H9 (cell line): Measurements from ENCODE around the gene STAMBPL1. TPM values are rescaled to one million over a fixed set of nuclear protein-coding genes. Genes with fewer than 3 reads are reported as not detected.

Experiments
- DNase-seq: peaks from one replicate; pipeline ENCODE4 v3.0.0-alpha.2; 2017
- H2AFZ ChIP-seq: one replicate; pipeline ENCODE4 v1.6.1; 2013; ENCODE audit warnings: mild to moderate bottlenecking, low read length, control low read depth, moderate library complexity
- H2AK5ac ChIP-seq: 2 replicates; pipeline ENCODE4 v1.6.1; 2013; ENCODE audit warnings: low read length, control low read depth, mixed read lengths; ENCODE audit not compliant: insufficient read length
- H2BK120ac ChIP-seq: one replicate; pipeline ENCODE4 v1.6.1; 2013; ENCODE audit warnings: low read depth, mild to moderate bottlenecking, low read length, control low read depth, inconsistent platforms; ENCODE audit not compliant: poor library complexity, severe bottlenecking
- H2BK12ac ChIP-seq: 2 replicates; pipeline ENCODE4 v1.6.1; 2013; ENCODE audit warnings: low read length, control low read depth, mixed read lengths, low read depth; ENCODE audit not compliant: insufficient read length
- H2BK15ac ChIP-seq: 2 replicates; pipeline ENCODE4 v1.6.1; 2013; ENCODE audit warnings: low read depth, low read length, control low read depth
- H2BK20ac ChIP-seq: one replicate; pipeline ENCODE4 v1.6.1; 2013; ENCODE audit warnings: low read depth, mild to moderate bottlenecking, low read length, control low read depth, inconsistent platforms; ENCODE audit not compliant: poor library complexity, severe bottlenecking
- H2BK5ac ChIP-seq: 2 replicates; pipeline ENCODE4 v1.6.1; 2013; ENCODE audit warnings: low read length, control low read depth, mixed read lengths; ENCODE audit not compliant: insufficient read length
- H3K14ac ChIP-seq: 2 replicates; pipeline ENCODE4 v1.6.1; 2013; ENCODE audit warnings: low read length, control low read depth; ENCODE audit not compliant: insufficient read depth
- H3K18ac ChIP-seq: 2 replicates; pipeline ENCODE4 v1.6.1; 2013; ENCODE audit warnings: low read depth, mild to moderate bottlenecking, mixed read lengths, low read length, control low read depth; ENCODE audit not compliant: insufficient read length
- H3K23ac ChIP-seq: 2 replicates; pipeline ENCODE4 v1.6.1; 2013; ENCODE audit warnings: low read length, control low read depth, mixed read lengths, low read depth; ENCODE audit not compliant: insufficient read length
- H3K23me2 ChIP-seq: 2 replicates; pipeline ENCODE4 v1.6.1; 2013; ENCODE audit warnings: low read depth, mild to moderate bottlenecking, mixed read lengths, low read length, control low read depth; ENCODE audit not compliant: insufficient read length, poor library complexity, severe bottlenecking
- H3K27ac ChIP-seq: 2 replicates; pipeline ENCODE4 v1.5.1; 2013; ENCODE audit warnings: low read length, control low read depth, mixed read lengths, low read depth; ENCODE audit not compliant: insufficient read length
- H3K27me3 ChIP-seq: 2 replicates; pipeline ENCODE4 v1.6.1; 2013; ENCODE audit warnings: low read length, control low read depth, inconsistent platforms; ENCODE audit not compliant: insufficient read depth
- H3K4ac ChIP-seq: 2 replicates; pipeline ENCODE4 v1.6.1; 2013; ENCODE audit warnings: low read depth, mild to moderate bottlenecking, control low read depth, inconsistent platforms, low read length, moderate library complexity
- H3K4me1 ChIP-seq: 2 replicates; pipeline ENCODE4 v1.6.1; 2013; ENCODE audit warnings: low read length, control low read depth, inconsistent platforms; ENCODE audit not compliant: insufficient read depth
- H3K4me2 ChIP-seq: 2 replicates; pipeline ENCODE4 v1.6.1; 2013; ENCODE audit warnings: low read length, control low read depth, mixed read lengths; ENCODE audit not compliant: insufficient read length, insufficient read depth
- H3K56ac ChIP-seq: 2 replicates; pipeline ENCODE4 v1.6.1; 2013; ENCODE audit warnings: low read depth, mild to moderate bottlenecking, mixed read lengths, low read length, control low read depth; ENCODE audit not compliant: insufficient read length
- H3K79me1 ChIP-seq: 2 replicates; pipeline ENCODE4 v1.6.1; 2013; ENCODE audit warnings: low read depth, mild to moderate bottlenecking, moderate library complexity, low read length, control low read depth, inconsistent platforms; ENCODE audit not compliant: insufficient read depth, poor library complexity, severe bottlenecking
- H3K79me2 ChIP-seq: 2 replicates; pipeline ENCODE4 v1.6.1; 2013; ENCODE audit warnings: low read length, control low read depth, inconsistent platforms; ENCODE audit not compliant: insufficient read depth
- H3K9ac ChIP-seq: 2 replicates; pipeline ENCODE4 v1.6.1; 2013; ENCODE audit warnings: low read length, control low read depth, mixed read lengths; ENCODE audit not compliant: insufficient read length; ENCODE audit errors: extremely low read depth
- H3K9me3 ChIP-seq: one replicate; pipeline ENCODE4 v1.6.1; 2013; ENCODE audit warnings: low read depth, low read length, inconsistent platforms; ENCODE audit not compliant: control insufficient read depth
- H3T11ph ChIP-seq: one replicate; pipeline ENCODE4 v1.6.1; 2013; ENCODE audit warnings: mild to moderate bottlenecking, low read length, control low read depth, inconsistent platforms
- H4K20me1 ChIP-seq: one replicate; pipeline ENCODE4 v1.6.1; 2013; ENCODE audit not compliant: control insufficient read depth, insufficient read length, insufficient read depth
- H4K5ac ChIP-seq: 2 replicates; pipeline ENCODE4 v1.6.1; 2013; ENCODE audit warnings: low read depth, mild to moderate bottlenecking, mixed read lengths, low read length, control low read depth; ENCODE audit not compliant: insufficient read length
- H4K8ac ChIP-seq: replicated peaks from 2 replicates; pipeline ENCODE4 v1.6.1; 2013; ENCODE audit warnings: low read length, control low read depth, mixed read lengths, low read depth; ENCODE audit not compliant: insufficient read length
- H4K91ac ChIP-seq: 2 replicates; pipeline ENCODE4 v1.6.1; 2013; ENCODE audit warnings: low read depth, mild to moderate bottlenecking, moderate library complexity, mixed read lengths, low read length, control low read depth; ENCODE audit not compliant: insufficient read length
- H3K27ac Mint-ChIP-seq, 3 experiments: 2 replicates in 2 of 3; 3 replicates in 1 of 3; pipeline ENCODE4 v1.8.0; 2020 to 2021; ENCODE audit warnings: mixed read lengths in 3 of 3, mild to moderate bottlenecking in 1 of 3, moderate library complexity in 1 of 3
- H3K27me3 Mint-ChIP-seq: 2 replicates; pipeline ENCODE4 v1.8.0; 2021; ENCODE audit warnings: low read depth, mild to moderate bottlenecking, moderate library complexity, mixed read lengths
- H3K36me3 Mint-ChIP-seq, 3 experiments: 2 replicates in 2 of 3; 3 replicates in 1 of 3; pipeline ENCODE4 v1.8.0; 2020 to 2021; ENCODE audit warnings: low read depth in 3 of 3, mixed read lengths in 3 of 3; ENCODE audit not compliant: insufficient read depth in 1 of 3
- H3K4me1 Mint-ChIP-seq, 2 experiments: 2 replicates each; pipeline ENCODE4 v1.8.0; 2020; ENCODE audit warnings: mixed read lengths in 2 of 2
- H3K4me3 Mint-ChIP-seq, 2 experiments: 2 replicates in 1 of 2; 3 replicates in 1 of 2; pipeline ENCODE4 v1.8.0; 2020 to 2021; ENCODE audit warnings: mild to moderate bottlenecking in 2 of 2, mixed read lengths in 2 of 2, moderate library complexity in 1 of 2
- H3K9me3 Mint-ChIP-seq, 2 experiments: 2 replicates in 1 of 2; 3 replicates in 1 of 2; pipeline ENCODE4 v1.8.0; 2020; ENCODE audit warnings: mild to moderate bottlenecking in 2 of 2, mixed read lengths in 2 of 2, moderate library complexity in 1 of 2
- WGBS: extraction: QIAGEN DNeasy Blood & Tissue Kit; methylation state at CpG from one replicate; pipeline ENCODE4 v1.1.7; 2013; ENCODE audit warnings: missing lambda C conversion rate, low lambda C conversion rate, mixed read lengths; ENCODE audit not compliant: insufficient read length; ENCODE audit errors: extremely low coverage; 5-methylcytosine and 5-hydroxymethylcytosine counted together
- total RNA-seq: library from RNA; stranded (reverse); gene quantifications from 2 replicates; pipeline ENCODE4 v1.2.1, GENCODE V29; 2021
- TF ChIP-seq, protein P1 (sequence below): fragments of 200-600 bp; sonication (generic); conservative IDR thresholded peaks from 3 replicates; pipeline ENCODE4 v1.8.0; 2021; ENCODE audit warnings: antibody characterized with exemption, mild to moderate bottlenecking

The STAMBPL1 gene
- total RNA-seq, 1 experiment from 2014 or later: 3.2 TPM

DNA sequence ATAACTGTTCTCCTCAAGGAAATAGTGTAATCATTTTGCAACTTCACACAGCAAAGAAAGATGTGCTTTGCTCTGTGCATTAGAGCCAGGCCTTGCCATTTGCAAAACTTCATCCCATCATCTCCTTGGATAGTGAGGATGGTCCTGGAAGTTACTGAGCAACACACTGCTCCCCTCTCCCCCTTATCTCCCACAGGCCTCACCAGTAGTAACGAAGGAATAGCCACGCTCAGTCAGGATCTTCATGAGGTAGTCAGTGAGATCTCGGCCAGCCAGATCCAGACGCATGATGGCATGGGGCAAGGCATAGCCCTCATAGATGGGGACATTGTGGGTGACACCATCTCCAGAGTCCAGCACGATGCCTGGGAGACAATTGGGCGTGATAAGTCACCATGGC, 61.0 kb downstream of the STAMBPL1 start:
- no peak overlapping the region for H2AFZ ChIP-seq
- Mint-ChIP-seq H3K4me3 (no peak overlapping the region), H3K4me1 (no peaks in the 10 kb centered on the region), H3K9me3 (no peaks in the 10 kb centered on the region), H3K27me3 (no peaks in the 10 kb centered on the region), H3K36me3 (no peaks in the 10 kb centered on the region), H3K27ac (no peak overlapping the region)
- H3K9ac ChIP-seq: no peak overlapping the region
- no peak overlapping the region for H3T11ph ChIP-seq
- no peak overlapping the region for H2BK20ac ChIP-seq
- H3K79me2 ChIP-seq: no peaks in the 10 kb centered on the region
- no peak overlapping the region for H3K18ac ChIP-seq
- no peak overlapping the region for H3K27ac ChIP-seq
- H2BK15ac ChIP-seq: no peak overlapping the region
- H4K20me1 ChIP-seq: no peaks in the 10 kb centered on the region
- H2BK12ac ChIP-seq: no peak overlapping the region
- H2BK5ac ChIP-seq: no peak overlapping the region
- DNase-seq: no peak
- H4K8ac ChIP-seq: no peak overlapping the region
- no peaks in the 10 kb centered on the region for H3K4me1 ChIP-seq
- WGBS: no CpG with 5 or more reads among the region's 6 CpGs
- no peak overlapping the region for H3K56ac ChIP-seq
- H3K9me3 ChIP-seq: no peaks in the 10 kb centered on the region
- H3K4ac ChIP-seq: no peak overlapping the region
- no peaks in the 10 kb centered on the region for H3K23me2 ChIP-seq
- H3K27me3 ChIP-seq: no peaks in the 10 kb centered on the region
- 0 out of 2 replicates have a peak overlapping the region, but pooled peaks have one; percentile 17 for H3K14ac ChIP-seq
- no peak overlapping the region for H3K4me2 ChIP-seq
- TF ChIP-seq, protein P1, sequence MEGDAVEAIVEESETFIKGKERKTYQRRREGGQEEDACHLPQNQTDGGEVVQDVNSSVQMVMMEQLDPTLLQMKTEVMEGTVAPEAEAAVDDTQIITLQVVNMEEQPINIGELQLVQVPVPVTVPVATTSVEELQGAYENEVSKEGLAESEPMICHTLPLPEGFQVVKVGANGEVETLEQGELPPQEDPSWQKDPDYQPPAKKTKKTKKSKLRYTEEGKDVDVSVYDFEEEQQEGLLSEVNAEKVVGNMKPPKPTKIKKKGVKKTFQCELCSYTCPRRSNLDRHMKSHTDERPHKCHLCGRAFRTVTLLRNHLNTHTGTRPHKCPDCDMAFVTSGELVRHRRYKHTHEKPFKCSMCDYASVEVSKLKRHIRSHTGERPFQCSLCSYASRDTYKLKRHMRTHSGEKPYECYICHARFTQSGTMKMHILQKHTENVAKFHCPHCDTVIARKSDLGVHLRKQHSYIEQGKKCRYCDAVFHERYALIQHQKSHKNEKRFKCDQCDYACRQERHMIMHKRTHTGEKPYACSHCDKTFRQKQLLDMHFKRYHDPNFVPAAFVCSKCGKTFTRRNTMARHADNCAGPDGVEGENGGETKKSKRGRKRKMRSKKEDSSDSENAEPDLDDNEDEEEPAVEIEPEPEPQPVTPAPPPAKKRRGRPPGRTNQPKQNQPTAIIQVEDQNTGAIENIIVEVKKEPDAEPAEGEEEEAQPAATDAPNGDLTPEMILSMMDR: no peak
- no peak overlapping the region for H3K23ac ChIP-seq
- no peak overlapping the region for H2AK5ac ChIP-seq
- no peak overlapping the region for H4K5ac ChIP-seq
- H2BK120ac ChIP-seq: no peak overlapping the region
- no peak overlapping the region for H4K91ac ChIP-seq
- H3K79me1 ChIP-seq: no peaks in the 10 kb centered on the region
